ENCODE data around the gene ZNF490.

DNA sequence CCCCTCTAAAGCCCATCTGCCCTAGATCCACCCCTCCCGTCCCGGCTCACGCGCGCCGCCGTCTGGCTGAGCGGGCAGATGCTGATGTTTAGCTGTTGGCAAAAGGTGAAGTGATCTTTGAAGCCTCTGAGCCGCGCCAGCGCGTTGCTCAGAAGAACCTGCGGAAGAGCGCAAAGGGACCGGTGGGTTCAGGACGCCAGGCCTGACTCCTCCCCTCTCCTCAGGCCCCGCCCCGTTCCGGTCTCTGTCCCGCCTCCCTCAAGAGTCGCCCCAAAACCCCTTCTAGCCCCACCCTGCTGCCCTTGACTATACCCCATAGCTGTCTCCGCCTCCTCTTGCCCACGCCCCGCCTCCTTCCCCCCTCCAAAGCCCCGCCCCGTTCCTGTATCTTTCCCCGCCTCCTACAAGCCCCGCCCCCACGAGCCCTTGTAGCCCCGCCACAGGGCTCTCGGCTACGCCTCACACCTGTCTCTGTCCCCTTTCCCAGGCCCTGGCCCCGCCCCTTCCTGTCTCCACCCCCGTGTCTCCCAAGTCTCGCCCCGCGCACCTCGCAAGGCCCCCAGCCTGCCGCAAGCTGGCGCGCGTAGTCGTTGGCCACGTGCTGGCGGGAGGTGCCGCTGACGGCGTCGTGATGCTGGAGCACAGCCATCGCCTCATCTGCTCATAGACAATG, 46.4 kb upstream of the ZNF490 start:
- no peak for TF ChIP-seq POLR2A (IDR thresholded peaks at IDR 0.05; ENCODE audit: low read length)
- TF ChIP-seq GATA1 (IDR thresholded peaks at IDR 0.05; ENCODE audit: low read depth, low read length), result no peak

All from erythroblast (primary cell).